ENCODE measurements around the gene C16orf82.
"Not testable (repeated sequence)": the region's sequence is repeated elsewhere in the genome, so short reads cannot be mapped to it uniquely, and the experiment has no call there.

Gene C16orf82

DNA sequence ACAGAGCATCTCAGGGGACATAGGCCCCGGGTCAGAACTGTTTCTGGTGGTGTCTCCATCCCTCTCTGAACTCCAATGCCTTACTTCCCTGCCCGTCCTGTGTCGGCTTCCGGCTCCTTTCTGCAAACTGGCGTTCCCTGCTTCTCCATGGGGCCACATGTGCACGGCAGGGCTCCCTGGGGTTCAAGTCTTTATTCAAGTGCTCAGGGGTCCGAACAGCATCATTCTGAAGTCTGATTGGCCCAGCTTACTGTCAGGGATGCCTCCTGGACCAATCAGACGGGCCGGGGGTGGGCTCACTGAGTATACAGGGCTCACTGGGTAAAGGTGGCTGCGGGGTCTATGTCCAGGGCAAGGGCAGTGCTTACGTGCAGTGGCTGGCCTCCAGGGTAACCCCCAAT lies 17.1 kb downstream of the C16orf82 start:
- ChIA-PET CTCF (interaction anchor here (1.6 kb wide), 1 partner anchor 26 kb away, joined by 3 read pairs; no protein-coding TSS in a partner anchor), POLR2A (no interaction called here)
- no peak for DNase-seq (ENCODE audit: low read depth, low spot score)
- no peak for TF ChIP-seq CTCF (IDR thresholded peaks at IDR 0.05; ENCODE audit: insufficient read depth, low read length, missing control alignments)
- no peak overlapping the region for H3K4me3 ChIP-seq (ENCODE audit: low read depth, low read length)

GRCh38 chr16:27084307-27085028 lies 17.7 kb downstream of the C16orf82 start:
- CTCF ChIA-PET, result interaction anchor here (1.6 kb wide), 1 partner anchor 26 kb away, joined by 3 read pairs; no protein-coding TSS in a partner anchor

GRCh38 chr16:27085182-27085581 lies 18.5 kb downstream of the C16orf82 start:
- ChIA-PET CTCF (no interaction called here), POLR2A (no interaction called here)
- no peak for DNase-seq (ENCODE audit: low read depth, low spot score)
- no peak overlapping the region for H3K4me3 ChIP-seq (ENCODE audit: low read depth, low read length)
- no peak for TF ChIP-seq CTCF (IDR thresholded peaks at IDR 0.05; ENCODE audit: insufficient read depth, low read length, missing control alignments)

More at GRCh38 chr16:27084307-27085028, 17.7 kb downstream of the C16orf82 start:
- H3K4me3 ChIP-seq (ENCODE audit: low read depth, low read length), result no peak overlapping the region
- TF ChIP-seq CTCF (IDR thresholded peaks at IDR 0.05; ENCODE audit: insufficient read depth, low read length, missing control alignments), result no peak
- DNase-seq (ENCODE audit: low read depth, low spot score), result no peak
- POLR2A ChIA-PET, result no interaction called here

DNA sequence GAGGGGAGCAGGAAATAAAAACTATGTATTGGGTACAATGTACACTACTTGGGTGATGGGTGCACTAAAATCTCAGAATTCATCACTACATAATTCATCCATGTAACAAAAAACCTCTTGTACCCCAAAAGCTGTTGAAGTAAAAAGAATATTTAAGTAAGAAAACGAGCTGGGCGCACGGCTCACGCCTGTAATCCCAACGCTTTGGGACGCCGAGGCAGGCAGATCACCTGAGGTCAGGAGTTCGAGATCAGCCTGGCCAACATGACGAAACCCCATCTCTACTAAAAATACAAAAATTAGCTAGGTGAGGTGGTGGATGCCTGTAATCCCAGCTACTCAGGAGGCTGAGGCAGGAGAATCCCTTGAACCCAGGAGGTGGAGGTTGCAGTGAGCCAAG lies 19.3 kb downstream of the C16orf82 start:
- DNase-seq (ENCODE audit: low read depth, low spot score); H3K4me3 ChIP-seq (ENCODE audit: low read depth, low read length); CTCF ChIA-PET; POLR2A ChIA-PET: not testable (repeated sequence)

DNA sequence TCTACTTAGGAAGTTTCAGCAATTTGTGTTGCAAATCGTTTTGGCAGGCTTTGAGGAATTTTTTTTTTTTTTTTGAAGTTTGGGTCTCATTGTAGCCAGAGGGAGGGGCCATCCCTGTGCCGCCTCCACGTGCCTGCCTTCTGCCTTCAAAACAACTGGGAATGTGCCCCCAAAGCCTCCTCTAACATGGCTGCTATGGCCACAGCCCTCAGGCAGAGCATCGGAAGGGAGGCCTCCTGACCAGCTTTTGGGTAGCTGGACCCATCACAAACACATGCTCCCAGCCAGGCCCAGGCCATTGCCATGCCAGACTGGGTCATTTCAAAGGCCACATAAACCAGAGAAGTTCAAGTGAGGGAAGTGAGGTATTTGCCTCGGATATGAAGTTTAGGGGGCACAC lies 21.5 kb downstream of the C16orf82 start:
- no peak overlapping the region for H3K4me3 ChIP-seq (ENCODE audit: low read depth, low read length)
- no peak for TF ChIP-seq CTCF (IDR thresholded peaks at IDR 0.05; ENCODE audit: insufficient read depth, low read length, missing control alignments)
- no peak for DNase-seq (ENCODE audit: low read depth, low spot score)
- POLR2A ChIA-PET, result no interaction called here
- CTCF ChIA-PET, result interaction anchor here (1.0 kb wide), 1 partner anchor 22 kb away, joined by 3 read pairs; no protein-coding TSS in a partner anchor

GRCh38 chr16:27096375-27096774 lies 29.6 kb downstream of the C16orf82 start:
- H3K4me3 ChIP-seq (ENCODE audit: low read depth, low read length), result no peak overlapping the region
- CTCF ChIA-PET, result no interaction called here
- no peak for TF ChIP-seq CTCF (IDR thresholded peaks at IDR 0.05; ENCODE audit: insufficient read depth, low read length, missing control alignments)
- no peak for DNase-seq (ENCODE audit: low read depth, low spot score)
- POLR2A ChIA-PET, result no interaction called here

- no peak overlapping the region for H3K4me3 ChIP-seq (ENCODE audit: low read depth, low read length)
- CTCF ChIA-PET, result interaction anchor here (1.1 kb wide), 2 partner anchors 10 to 13 kb away, joined by 3 to 5 read pairs; no protein-coding TSS in a partner anchor
- no peak for DNase-seq (ENCODE audit: low read depth, low spot score)
- no peak for TF ChIP-seq CTCF (IDR thresholded peaks at IDR 0.05; ENCODE audit: insufficient read depth, low read length, missing control alignments)
- POLR2A ChIA-PET, result no interaction called here
These were observed 31.1 kb downstream of the C16orf82 start for GRCh38 chr16:27097800-27098230.
